GM10266 (cell line): ENCODE results near the gene ZSCAN32.

Experiments
- DNase-seq: peaks from one replicate; pipeline ENCODE4 v3.0.0; 2012; ENCODE audit errors: extremely low spot score
- CTCF ChIP-seq: IDR thresholded peaks from 2 replicates; pipeline ENCODE4 v1.5.1; 2012; ENCODE audit warnings: mild to moderate bottlenecking, low read depth; ENCODE audit not compliant: control insufficient read depth, insufficient read depth; ENCODE audit errors: missing control alignments

Gene ZSCAN32

GRCh38 chr16:3413730-3414379, 13.1 kb upstream of the ZSCAN32 start:
- no peak for TF ChIP-seq CTCF
- no peak for DNase-seq

GRCh38 chr16:3408561-3409197, 7.9 kb upstream of the ZSCAN32 start:
- DNase-seq = no peak
- TF ChIP-seq CTCF = no peak

- DNase-seq = no peak
- no peak for TF ChIP-seq CTCF
Observed at GRCh38 chr16:3401719-3402397, 1.1 kb upstream of the ZSCAN32 start.

GRCh38 chr16:3400446-3400778, 392 bp downstream of the ZSCAN32 start:
- DNase-seq = no peak

GRCh38 chr16:3389663-3390338, 11.0 kb downstream of the ZSCAN32 start:
- TF ChIP-seq CTCF = no peak
- no peak for DNase-seq

More at GRCh38 chr16:3400446-3400778, 392 bp downstream of the ZSCAN32 start:
- no peak for TF ChIP-seq CTCF

- DNase-seq = no peak
Observed at GRCh38 chr16:3388325-3388724, 12.5 kb downstream of the ZSCAN32 start.

More at GRCh38 chr16:3388325-3388724, 12.5 kb downstream of the ZSCAN32 start:
- TF ChIP-seq CTCF = no peak
